HepG2 (cell line): ENCODE measurements around the gene MICAL3. TPM values are rescaled to one million over a fixed set of nuclear protein-coding genes. Genes with fewer than 3 reads are reported as not detected.
A peak's percentile ranks its signal among the peaks of the same experiment; 100 is the strongest.

ENCODE experiments used
- ATAC-seq: fragments of 200-7000 bp; cut with Tn5 transposase; 3 replicates; pipeline ENCODE4 v1.9.1; 2020; ENCODE audit warnings: mild to moderate bottlenecking, moderate library complexity
- BruUV-seq: library from RNA; stranded (reverse); fragments of 400-500 nt; replicated peaks from 2 replicates; lab custom pipeline; 2021; lab: Mats Ljungman, UMichigan
- CTCF ChIA-PET: fragments of 300-600 bp; formaldehyde crosslinking; extraction: SDS; loops from one replicate; lab custom pipeline; 2021; ENCODE audit warnings: low total read pairs, inconsistent platforms, low intra/inter-chr PET ratio; lab: Yijun Ruan, JAX
- POLR2A ChIA-PET: fragments of 350-600 bp; sonication (Branson Sonifier 250); formaldehyde crosslinking; loops from one replicate; lab custom pipeline; 2020; ENCODE audit warnings: antibody characterized with exemption, inconsistent platforms; lab: Yijun Ruan, JAX
- DNase-seq: peaks from one replicate; pipeline ENCODE4 v3.0.0-alpha.2; 2015; ENCODE audit warnings: low spot score
- FAIRE-seq: peaks from 3 replicates; lab custom pipeline; 2011; peaks lifted over from hg19 to GRCh38; lab: Jason Lieb, UNC
- H2AFZ ChIP-seq: one replicate; pipeline ENCODE4 v1.6.1; 2011; ENCODE audit warnings: low read length, inconsistent platforms
- H3K27ac ChIP-seq: fragments of 300-600 bp; 3 replicates; pipeline ENCODE4 v1.8.0; 2011; ENCODE audit warnings: mixed run types, mild to moderate bottlenecking, mixed read lengths, low read length, inconsistent platforms; ENCODE audit not compliant: insufficient read depth; ENCODE audit errors: extremely low read length
- H3K27me3 ChIP-seq, 2 experiments: fragments of 200-600 bp in 1 of 2; 2 replicates in 1 of 2; 3 replicates in 1 of 2; pipeline versions ENCODE4 v1.6.0 to v1.8.0; 2011; ENCODE audit warnings: low read length in 2 of 2, mild to moderate bottlenecking in 2 of 2, moderate library complexity in 2 of 2, inconsistent platforms in 1 of 2; ENCODE audit not compliant: insufficient read depth in 2 of 2, control insufficient read depth in 1 of 2
- H3K36me3 ChIP-seq, 2 experiments: fragments of 200-600 bp in 1 of 2; replicated peaks in 1 of 2; 2 replicates in 1 of 2; 3 replicates in 1 of 2; pipeline versions ENCODE4 v1.5.1 to v1.8.0; 2011; ENCODE audit warnings: low read length in 2 of 2, inconsistent platforms in 1 of 2; ENCODE audit not compliant: insufficient read depth in 2 of 2, control insufficient read depth in 1 of 2
- H3K4me1 ChIP-seq: 2 replicates; pipeline ENCODE4 v1.5.1; 2012; ENCODE audit warnings: low read length, inconsistent platforms; ENCODE audit not compliant: insufficient read depth
- H3K4me2 ChIP-seq: 2 replicates; pipeline ENCODE4 v1.6.0; 2011; ENCODE audit warnings: low read depth, low read length, inconsistent platforms
- H3K4me3 ChIP-seq, 3 experiments: fragments of 200-600 bp in 1 of 3; sonication (generic), shearing (Covaris generic) in 1 of 3; replicated peaks in 1 of 3; 2 replicates each; pipeline ENCODE4 v1.5.1; 2011 to 2016; ENCODE audit warnings: low read length in 3 of 3, inconsistent platforms in 2 of 3, low read depth in 2 of 3, mild to moderate bottlenecking in 2 of 3, control low read depth in 1 of 3, mixed read lengths in 1 of 3; ENCODE audit not compliant: insufficient read depth in 1 of 3
- H3K79me2 ChIP-seq: one replicate; pipeline ENCODE4 v1.6.1; 2011; ENCODE audit warnings: low read length, inconsistent platforms; ENCODE audit not compliant: insufficient read depth
- H3K9ac ChIP-seq: 2 replicates; pipeline ENCODE4 v1.6.0; 2011; ENCODE audit warnings: mild to moderate bottlenecking, low read depth, low read length, inconsistent platforms; ENCODE audit not compliant: insufficient read depth
- H3K9me3 ChIP-seq: 2 replicates; pipeline ENCODE4 v1.5.1; 2012; ENCODE audit warnings: mild to moderate bottlenecking, low read length
- H4K20me1 ChIP-seq: 2 replicates; pipeline ENCODE4 v1.6.0; 2011; ENCODE audit warnings: inconsistent platforms, mild to moderate bottlenecking, low read length, moderate library complexity; ENCODE audit not compliant: insufficient read depth
- ARNT ChIP-seq: fragments of 450-650 bp; IDR thresholded peaks from 2 replicates; pipeline ENCODE4 v1.6.1; 2017
- LCORL ChIP-seq, 2 experiments: fragments of 450-650 bp in 1 of 2; sonication (generic) in 1 of 2; formaldehyde crosslinking in 1 of 2; IDR thresholded peaks; 2 replicates each; pipeline versions ENCODE4 v1.5.0 to v1.6.1; 2017 to 2020; ENCODE audit warnings: antibody characterized with exemption in 1 of 2, missing genetic modification reagents in 1 of 2
- SYNCRIP ChIP-seq: fragments of 200-400 bp; formaldehyde crosslinking; IDR thresholded peaks from 2 replicates; pipeline ENCODE4 v1.6.1; 2018; ENCODE audit warnings: mild to moderate bottlenecking, low read depth, low read length; ENCODE audit not compliant: insufficient read depth
- YEATS2 ChIP-seq: sonication (generic); formaldehyde crosslinking; IDR thresholded peaks from 2 replicates; pipeline ENCODE4 v1.4.0; 2020; ENCODE audit warnings: missing genetic modification reagents, borderline replicate concordance
- ZNF354B ChIP-seq: sonication (generic); formaldehyde crosslinking; IDR thresholded peaks from 2 replicates; pipeline ENCODE4 v1.8.0; 2022; ENCODE audit warnings: mild to moderate bottlenecking, missing genetic modification reagents
- ZNF564 ChIP-seq: sonication (generic); formaldehyde crosslinking; IDR thresholded peaks from 2 replicates; pipeline ENCODE4 v1.8.1; 2023; ENCODE audit warnings: mild to moderate bottlenecking, missing genetic modification reagents
- ZNF577 ChIP-seq: sonication (generic); formaldehyde crosslinking; IDR thresholded peaks from 2 replicates; pipeline ENCODE4 v1.4.0; 2020; ENCODE audit warnings: mild to moderate bottlenecking, low read depth, missing genetic modification reagents, borderline replicate concordance
- ZNF770 ChIP-seq: sonication (generic); formaldehyde crosslinking; IDR thresholded peaks from 2 replicates; pipeline ENCODE4 v1.5.0; 2020; ENCODE audit warnings: mild to moderate bottlenecking, missing genetic modification reagents
- WGBS: methylation state at CpG from one replicate; pipeline ENCODE4 v1.1.6; 2017; ENCODE audit warnings: low lambda C conversion rate; 5-methylcytosine and 5-hydroxymethylcytosine counted together
- in situ Hi-C: cut with HindIII; loops from 2 replicates; pipeline ENCODE4 v1.10.0; 2017; ENCODE audit warnings: low pct_unique_long_range_greater_than_20kb; ENCODE audit not compliant: extremely low pct_ligation_motif_present
- intact Hi-C: fragments of 100-400 bp; cut with micrococcal nuclease; formaldehyde crosslinking; loops from one replicate; pipeline ENCODE4 v1.10.0; 2022; ENCODE audit not compliant: unreplicated experiment
- polyA plus RNA-seq, 8 experiments: library from polyadenylated mRNA; depleted of rRNA in 3 of 8; stranded (reverse) in 7 of 8; unstranded in 1 of 8; fragments of >200 nt; fragmentation: Illumina TruSeq in 4 of 8; extraction: Trizol in 4 of 8; gene quantifications; 2 replicates each; pipeline versions ENCODE4 v1.2.1 to v1.2.3, GENCODE V29; 2011 to 2016; ENCODE audit warnings: low read depth in 4 of 8, missing spikeins in 1 of 8, mixed read lengths in 1 of 8; ENCODE audit not compliant: insufficient read depth in 1 of 8
- total RNA-seq, 5 experiments: library from RNA; depleted of rRNA; stranded (reverse); fragments of >200 nt; fragmentation: Illumina TruSeq; extraction: Trizol; gene quantifications; 2 replicates each; pipeline ENCODE4 v1.2.3, GENCODE V29; 2016; ENCODE audit warnings: low read depth in 1 of 5
- TF ChIP-seq, protein P1 (sequence below): sonication (generic); formaldehyde crosslinking; IDR thresholded peaks from 2 replicates; pipeline ENCODE4 v1.4.0; 2020; ENCODE audit warnings: missing genetic modification reagents

MICAL3 gene
- total and polyA plus RNA-seq, 2 of the 13 experiments (the other 11 are each of a cell fraction or from before 2014, with no cell fraction given) = 5.3 to 12.5 TPM

- in situ Hi-C loops = no loop called here
- WGBS = 89% methylated on average over 3 of the region's 3 CpGs
- 0 out of 2 replicates have a peak overlapping the region, but pooled peaks have one; percentile 29 for H3K4me2 ChIP-seq
- FAIRE-seq (no peak), ATAC-seq (peak; percentile 44), DNase-seq (no peak)
- H3K9ac ChIP-seq = no peak overlapping the region
- peaks cover 35% of the 10 kb centered on the region for H3K4me1 ChIP-seq
- peaks cover 3% of the 10 kb centered on the region; the same call in 1 of the 2 replicates for H4K20me1 ChIP-seq
- no peaks in the 10 kb centered on the region for H3K27me3 ChIP-seq
- BruUV-seq = no TSS peak
- H3K79me2 ChIP-seq = peaks cover 50% of the 10 kb centered on the region
- no peaks in the 10 kb centered on the region for H3K9me3 ChIP-seq
- intact Hi-C loops = no loop called here
- POLR2A ChIA-PET = interaction anchor here (1.0 kb wide), 1 partner anchor 117 kb away, joined by 3 read pairs; no protein-coding TSS in a partner anchor
- CTCF ChIA-PET = no interaction called here
- H3K36me3 ChIP-seq = peaks cover 0 to 2% of the 10 kb centered on the region in 2 experiments; a peak in 1 of 5 replicates
- H2AFZ ChIP-seq = no peak overlapping the region
- H3K27ac ChIP-seq = no peak overlapping the region
- TF ChIP-seq ZNF354B (CRISPR knock-in tag) (no peak), SYNCRIP (no peak), ARNT (no peak), ZNF577 (CRISPR knock-in tag) (no peak), YEATS2 (CRISPR knock-in tag) (0 out of 2 replicates have a peak, but pooled peaks have one; percentile 1), LCORL (IDR thresholded peaks at IDR 0.05) (no peak), LCORL (CRISPR knock-in tag; IDR thresholded peaks at IDR 0.05) (no peak), ZNF564 (CRISPR knock-in tag) (peak; percentile 62; the same call in 1 of the 2 replicates), ZNF770 (CRISPR knock-in tag) (no peak)
- TF ChIP-seq, protein P1, sequence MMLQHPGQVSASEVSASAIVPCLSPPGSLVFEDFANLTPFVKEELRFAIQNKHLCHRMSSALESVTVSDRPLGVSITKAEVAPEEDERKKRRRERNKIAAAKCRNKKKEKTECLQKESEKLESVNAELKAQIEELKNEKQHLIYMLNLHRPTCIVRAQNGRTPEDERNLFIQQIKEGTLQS (CRISPR knock-in tag) = no peak
- H3K4me3 ChIP-seq = no peak overlapping the region
Measured at GRCh38 chr22:17939011-17939410, 85.3 kb downstream of the MICAL3 start.
